Measurements from ENCODE around the gene BTN3A1.

DNA sequence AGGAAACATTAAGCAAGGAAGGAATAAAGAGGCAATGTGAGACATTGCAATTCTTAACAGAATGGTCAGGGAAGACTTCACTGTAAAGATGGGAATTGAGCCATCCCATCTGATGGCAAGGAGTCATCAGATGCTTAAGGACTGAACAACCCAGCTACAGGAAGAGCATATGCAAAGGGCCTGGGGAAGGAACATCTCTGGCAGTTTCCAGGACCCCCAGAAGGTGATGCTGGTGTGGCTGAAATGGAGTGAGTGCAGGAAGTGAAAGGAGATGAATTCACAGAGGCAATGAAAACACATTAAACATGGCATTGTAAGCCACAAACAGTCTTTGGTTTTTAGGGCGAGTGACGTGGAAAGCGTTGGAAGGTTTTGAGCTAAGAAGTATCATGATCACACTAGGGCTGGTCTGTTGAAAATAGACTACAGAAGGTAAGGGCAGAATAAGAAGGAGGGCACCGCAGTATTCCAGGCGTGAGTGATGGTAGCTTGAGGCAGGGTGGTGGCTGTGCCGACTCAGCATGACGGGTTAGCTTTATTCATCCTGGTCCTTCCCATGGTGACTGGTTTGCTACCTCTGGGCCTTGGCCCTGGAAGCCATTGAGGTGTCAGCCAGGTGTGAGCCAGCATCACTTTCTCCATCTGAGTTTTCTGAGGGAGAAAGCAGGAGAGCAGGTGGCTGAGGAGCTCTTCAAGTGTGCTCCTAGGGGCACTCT is 62.5 kb downstream of the BTN3A1 start:
- TF ChIP-seq, protein P1, sequence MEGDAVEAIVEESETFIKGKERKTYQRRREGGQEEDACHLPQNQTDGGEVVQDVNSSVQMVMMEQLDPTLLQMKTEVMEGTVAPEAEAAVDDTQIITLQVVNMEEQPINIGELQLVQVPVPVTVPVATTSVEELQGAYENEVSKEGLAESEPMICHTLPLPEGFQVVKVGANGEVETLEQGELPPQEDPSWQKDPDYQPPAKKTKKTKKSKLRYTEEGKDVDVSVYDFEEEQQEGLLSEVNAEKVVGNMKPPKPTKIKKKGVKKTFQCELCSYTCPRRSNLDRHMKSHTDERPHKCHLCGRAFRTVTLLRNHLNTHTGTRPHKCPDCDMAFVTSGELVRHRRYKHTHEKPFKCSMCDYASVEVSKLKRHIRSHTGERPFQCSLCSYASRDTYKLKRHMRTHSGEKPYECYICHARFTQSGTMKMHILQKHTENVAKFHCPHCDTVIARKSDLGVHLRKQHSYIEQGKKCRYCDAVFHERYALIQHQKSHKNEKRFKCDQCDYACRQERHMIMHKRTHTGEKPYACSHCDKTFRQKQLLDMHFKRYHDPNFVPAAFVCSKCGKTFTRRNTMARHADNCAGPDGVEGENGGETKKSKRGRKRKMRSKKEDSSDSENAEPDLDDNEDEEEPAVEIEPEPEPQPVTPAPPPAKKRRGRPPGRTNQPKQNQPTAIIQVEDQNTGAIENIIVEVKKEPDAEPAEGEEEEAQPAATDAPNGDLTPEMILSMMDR (conservative IDR thresholded peaks at IDR 0.05; ENCODE audit: low read length): 0 out of 2 replicates have a peak, but pooled peaks have one; percentile 21
- no peak for TF ChIP-seq EZH2phosphoT487 (IDR thresholded peaks at IDR 0.05; ENCODE audit: borderline replicate concordance, low read depth, low read length)

Measured in OCI-LY7 (cell line).